ENCODE data around the gene NFIC. TPM values are rescaled to one million over a fixed set of nuclear protein-coding genes. Genes with fewer than 3 reads are reported as not detected.

NFIC gene
- total RNA-seq, 1 donor from 2014 or later, result 194 TPM

- peaks cover 32 to 40% of the 10 kb centered on the region in 2 donors for H3K4me1 ChIP-seq
- peak in 1 of 2 donors; percentile 37 for DNase-seq (ENCODE audit: low spot score in 2 of 2)
- H3K36me3 ChIP-seq, result peaks cover 38 to 44% of the 10 kb centered on the region in 2 donors
- intact Hi-C loops (cut with DNase I), result loop anchor here (2.0 to 10.0 kb wide), 3 partner anchors 53 to 1293 kb away; partner anchors contain the start of genes DOT1L and TBXA2R
- TF ChIP-seq CTCF (IDR thresholded peaks at IDR 0.05), result no peak
- peak overlapping the region; percentile 98 to 99 for H3K27ac ChIP-seq
- peak overlapping the region in 1 of 2 donors; percentile 28 for H3K4me3 ChIP-seq
- H3K27me3 ChIP-seq, result no peaks in the 10 kb centered on the region
- H3K9me3 ChIP-seq, result no peaks in the 10 kb centered on the region
Observed at GRCh38 chr19:3457528-3458228, 91.3 kb downstream of the NFIC start.

GRCh38 chr19:3458229-3459088, 92.1 kb downstream of the NFIC start:
- Histone ChIP-seq H3K4me1 (peaks cover 32 to 40% of the 10 kb centered on the region in 2 donors), H3K4me3 (peak overlapping the region in 1 of 2 donors; percentile 28), H3K36me3 (peaks cover 37 to 44% of the 10 kb centered on the region in 2 donors), H3K9me3 (no peaks in the 10 kb centered on the region), H3K27me3 (no peaks in the 10 kb centered on the region), H3K27ac (peak overlapping the region; percentile 98 to 99)
- intact Hi-C loops (cut with DNase I), result loop anchor here (1.0 to 10.0 kb wide), 4 partner anchors 7 to 1294 kb away; partner anchors contain the start of genes DOT1L and TBXA2R
- no peak for TF ChIP-seq CTCF (IDR thresholded peaks at IDR 0.05)
- DNase-seq (ENCODE audit: low spot score in 2 of 2), result no peak

- H3K9me3 ChIP-seq, result no peaks in the 10 kb centered on the region
- peak overlapping the region in 1 of 2 donors; percentile 28 for H3K4me3 ChIP-seq
- intact Hi-C loops (cut with DNase I), result loop anchor here (1.0 to 10.0 kb wide), 4 partner anchors 8 to 1294 kb away; partner anchors contain the start of genes DOT1L and TBXA2R
- TF ChIP-seq CTCF (IDR thresholded peaks at IDR 0.05), result no peak
- peaks cover 32 to 46% of the 10 kb centered on the region in 2 donors for H3K4me1 ChIP-seq
- peak overlapping the region; percentile 98 to 99 for H3K27ac ChIP-seq
- H3K27me3 ChIP-seq, result no peaks in the 10 kb centered on the region
- peaks cover 34 to 44% of the 10 kb centered on the region in 2 donors for H3K36me3 ChIP-seq
- DNase-seq (ENCODE audit: low spot score in 2 of 2), result peak; percentile 80 to 96
Observed at GRCh38 chr19:3459089-3459881, 92.9 kb downstream of the NFIC start.

- Histone ChIP-seq H3K9me3 (no peaks in the 10 kb centered on the region), H3K27me3 (no peaks in the 10 kb centered on the region), H3K4me1 (peaks cover 37 to 51% of the 10 kb centered on the region in 2 donors), H3K36me3 (peaks cover 26 to 36% of the 10 kb centered on the region in 2 donors), H3K27ac (peak overlapping the region; percentile 98 to 99), H3K4me3 (peak overlapping the region in 1 of 2 donors; percentile 24)
- intact Hi-C loops (cut with DNase I), result loop anchor here (1.0 to 10.0 kb wide), 4 partner anchors 9 to 1295 kb away; partner anchors contain the start of genes DOT1L and TBXA2R
- no peak for TF ChIP-seq CTCF (IDR thresholded peaks at IDR 0.05)
- DNase-seq (ENCODE audit: low spot score in 2 of 2), result peak in 1 of 2 donors; percentile 87
Observed at GRCh38 chr19:3459965-3460582, 93.7 kb downstream of the NFIC start.

All from ascending aorta (tissue), 2 donors.